ENCODE data around the gene BARX2. TPM values are rescaled to one million over a fixed set of nuclear protein-coding genes. Genes with fewer than 3 reads are reported as not detected.
A peak's percentile ranks its signal among the peaks of the same experiment; 100 is the strongest.

Gene BARX2
- total RNA-seq, 1 experiment from 2014 or later, result 0.12 TPM

GRCh38 chr11:129410395-129410960 is 34.8 kb downstream of the BARX2 start:
- ChIA-PET RAD21 (ENCODE audit: low non-redundant PET in 1 of 2, low total read pairs in 2 of 2, uncharacterized antibody in 2 of 2, unreplicated experiment in 2 of 2) (no interaction called here), POLR2A (no interaction called here), CTCF (no interaction called here)
- H3K4me2 ChIP-seq (ENCODE audit: low read length), result no peak overlapping the region
- no peaks in the 10 kb centered on the region for H3K36me3 ChIP-seq (ENCODE audit: control insufficient read depth in 1 of 2, insufficient read depth in 2 of 2, low read length in 2 of 2)
- peaks cover 7% of the 10 kb centered on the region; the same call in 1 of the 2 replicates for H3K27me3 ChIP-seq (ENCODE audit: insufficient read depth, low read length)
- H3K9me2 ChIP-seq (ENCODE audit: insufficient read depth), result no peaks in the 10 kb centered on the region
- DNase-seq (ENCODE audit: low read depth, low spot score) (no peak), ATAC-seq (no peak)
- no peak overlapping the region for H3K9ac ChIP-seq (ENCODE audit: low read length)
- H3K9me3 ChIP-seq (ENCODE audit: control insufficient read depth in 1 of 2, insufficient read depth in 1 of 2, low read depth in 1 of 2, low read length in 2 of 2), result no peaks in the 10 kb centered on the region
- H3K4me3 ChIP-seq (replicated peaks in 1 of 2; ENCODE audit: low read depth in 1 of 2, low read length in 2 of 2), result no peak overlapping the region
- TF ChIP-seq MAX (IDR thresholded peaks at IDR 0.05), result no peak
- TF ChIP-seq REST (IDR thresholded peaks at IDR 0.05; ENCODE audit: low read depth), result no peak
- no peak for TF ChIP-seq CTCF (IDR thresholded peaks at IDR 0.05 in 2 of 3, conservative IDR thresholded peaks at IDR 0.05 in 1 of 3; ENCODE audit: borderline replicate concordance in 1 of 3, insufficient read depth in 1 of 3, low read depth in 2 of 3, low read length in 2 of 3)
- no peak for TF ChIP-seq CBX3 (IDR thresholded peaks at IDR 0.05; ENCODE audit: low read depth)
- no peak for TF ChIP-seq ZNF274 (IDR thresholded peaks at IDR 0.05; ENCODE audit: low read depth, low read length)
- no peak for TF ChIP-seq CEBPB (IDR thresholded peaks at IDR 0.05; ENCODE audit: low read depth)
- no peak for TF ChIP-seq SP1 (IDR thresholded peaks at IDR 0.05; ENCODE audit: low read depth)
- peak; percentile 10; the same call in 1 of the 2 replicates for TF ChIP-seq RAD21 (IDR thresholded peaks at IDR 0.05; ENCODE audit: low read depth)
- TF ChIP-seq SRF (IDR thresholded peaks at IDR 0.05; ENCODE audit: low read depth), result no peak
- no TSS peak for BruUV-seq (replicated peaks)
- H3K27ac ChIP-seq (ENCODE audit: low read depth, low read length), result no peak overlapping the region
- H3K79me2 ChIP-seq (ENCODE audit: insufficient read depth, low read length), result no peaks in the 10 kb centered on the region
- H2AFZ ChIP-seq (ENCODE audit: low read depth, low read length, poor library complexity, severe bottlenecking), result no peak overlapping the region
- no peaks in the 10 kb centered on the region for H3K4me1 ChIP-seq (ENCODE audit: control insufficient read depth in 1 of 2, insufficient read depth in 2 of 2, low read length in 2 of 2)
- intact Hi-C loops (cut with micrococcal nuclease), result no loop called here
- H4K20me1 ChIP-seq (ENCODE audit: insufficient read depth), result no peaks in the 10 kb centered on the region
